ES-I3 (cell line): ENCODE data around the gene HS3ST3A1.
"Not testable (repeated sequence)": the region's sequence is repeated elsewhere in the genome, so short reads cannot be mapped to it uniquely, and the experiment has no call there.

Source experiments
- H3K36me3 ChIP-seq: 2 replicates; pipeline ENCODE4 v1.6.1; 2013; ENCODE audit warnings: mild to moderate bottlenecking, low read length, control low read depth, moderate library complexity; ENCODE audit not compliant: insufficient read depth
- H3K4me1 ChIP-seq: 2 replicates; pipeline ENCODE4 v1.6.1; 2013; ENCODE audit warnings: mild to moderate bottlenecking, control low read depth, low read length; ENCODE audit not compliant: insufficient read depth
- H3K9ac ChIP-seq: 2 replicates; pipeline ENCODE4 v1.6.1; 2013; ENCODE audit warnings: low read depth, mild to moderate bottlenecking, low read length, moderate library complexity
- H3K9me3 ChIP-seq: 2 replicates; pipeline ENCODE4 v1.6.1; 2013; ENCODE audit warnings: mild to moderate bottlenecking, low read length, moderate library complexity; ENCODE audit not compliant: control insufficient read depth, insufficient read depth

HS3ST3A1 gene

GRCh38 chr17:13575466-13575865 lies 26.3 kb downstream of the HS3ST3A1 start:
- Histone ChIP-seq H3K4me1 (peaks cover 16% of the 10 kb centered on the region; the same call in 1 of the 2 replicates), H3K9me3 (peaks cover 3% of the 10 kb centered on the region; the same call in 1 of the 2 replicates), H3K36me3 (no peaks in the 10 kb centered on the region), H3K9ac (no peak overlapping the region)

- Histone ChIP-seq H3K4me1 (peaks cover 26% of the 10 kb centered on the region), H3K36me3 (no peaks in the 10 kb centered on the region), H3K9ac (no peak overlapping the region), H3K9me3 (peaks cover under 1% of the 10 kb centered on the region; the same call in 1 of the 2 replicates)
Measured at GRCh38 chr17:13572581-13572980, 29.1 kb downstream of the HS3ST3A1 start.

GRCh38 chr17:13569398-13570123 lies 32.2 kb downstream of the HS3ST3A1 start:
- Histone ChIP-seq H3K9me3 (no peaks in the 10 kb centered on the region), H3K36me3 (no peaks in the 10 kb centered on the region), H3K9ac (no peak overlapping the region), H3K4me1 (peaks cover 10% of the 10 kb centered on the region)

- H3K4me1 ChIP-seq = peaks cover 10% of the 10 kb centered on the region
- no peaks in the 10 kb centered on the region for H3K36me3 ChIP-seq
- no peaks in the 10 kb centered on the region for H3K9me3 ChIP-seq
- no peak overlapping the region for H3K9ac ChIP-seq
Measured at GRCh38 chr17:13568582-13569397, 32.9 kb downstream of the HS3ST3A1 start.

- Histone ChIP-seq H3K36me3 (no peaks in the 10 kb centered on the region), H3K9me3 (no peaks in the 10 kb centered on the region), H3K4me1 (peaks cover under 1% of the 10 kb centered on the region; the same call in 1 of the 2 replicates), H3K9ac (no peak overlapping the region)
Measured at GRCh38 chr17:13563866-13564265, 37.9 kb downstream of the HS3ST3A1 start.

GRCh38 chr17:13562271-13562800 lies 39.4 kb downstream of the HS3ST3A1 start:
- no peaks in the 10 kb centered on the region for H3K9me3 ChIP-seq
- no peak overlapping the region for H3K9ac ChIP-seq
- H3K4me1 ChIP-seq = no peaks in the 10 kb centered on the region; the same call in 1 of the 2 replicates
- no peaks in the 10 kb centered on the region for H3K36me3 ChIP-seq

GRCh38 chr17:13561606-13562270 lies 40.0 kb downstream of the HS3ST3A1 start:
- Histone ChIP-seq H3K36me3 (no peaks in the 10 kb centered on the region), H3K9ac (no peak overlapping the region), H3K4me1 (no peaks in the 10 kb centered on the region; the same call in 1 of the 2 replicates), H3K9me3 (no peaks in the 10 kb centered on the region)

- Histone ChIP-seq H3K4me1 (no peaks in the 10 kb centered on the region; the same call in 1 of the 2 replicates), H3K9me3 (no peaks in the 10 kb centered on the region), H3K9ac (no peak overlapping the region), H3K36me3 (no peaks in the 10 kb centered on the region)
Measured at GRCh38 chr17:13560935-13561334, 40.8 kb downstream of the HS3ST3A1 start.

GRCh38 chr17:13558588-13558987 lies 43.1 kb downstream of the HS3ST3A1 start:
- Histone ChIP-seq H3K9me3 (no peaks in the 10 kb centered on the region), H3K4me1 (no peaks in the 10 kb centered on the region; the same call in 1 of the 2 replicates), H3K36me3 (no peaks in the 10 kb centered on the region), H3K9ac (no peak overlapping the region)

GRCh38 chr17:13557077-13557476 lies 44.7 kb downstream of the HS3ST3A1 start:
- peaks cover 5% of the 10 kb centered on the region; the same call in 1 of the 2 replicates for H3K4me1 ChIP-seq
- H3K9ac ChIP-seq = no peak overlapping the region
- H3K9me3 ChIP-seq = no peaks in the 10 kb centered on the region
- no peaks in the 10 kb centered on the region for H3K36me3 ChIP-seq

GRCh38 chr17:13554231-13554630 lies 47.5 kb downstream of the HS3ST3A1 start:
- Histone ChIP-seq H3K4me1 (peaks cover 5% of the 10 kb centered on the region; the same call in 1 of the 2 replicates), H3K9ac (no peak overlapping the region), H3K9me3 (no peaks in the 10 kb centered on the region), H3K36me3 (no peaks in the 10 kb centered on the region)

GRCh38 chr17:13550291-13550690 lies 51.4 kb downstream of the HS3ST3A1 start:
- H3K36me3 ChIP-seq = no peaks in the 10 kb centered on the region
- H3K9me3 ChIP-seq = no peaks in the 10 kb centered on the region
- no peak overlapping the region for H3K9ac ChIP-seq
- peaks cover 5% of the 10 kb centered on the region; the same call in 1 of the 2 replicates for H3K4me1 ChIP-seq

GRCh38 chr17:13548576-13548975 lies 53.2 kb downstream of the HS3ST3A1 start:
- H3K4me1 ChIP-seq = peaks cover 14% of the 10 kb centered on the region
- H3K36me3 ChIP-seq = not testable (repeated sequence)

GRCh38 chr17:13546851-13547250 lies 54.9 kb downstream of the HS3ST3A1 start:
- Histone ChIP-seq H3K9me3 (no peaks in the 10 kb centered on the region), H3K4me1 (peaks cover 9% of the 10 kb centered on the region; the same call in 1 of the 2 replicates), H3K9ac (no peak overlapping the region), H3K36me3 (no peaks in the 10 kb centered on the region)

More at GRCh38 chr17:13548576-13548975, 53.2 kb downstream of the HS3ST3A1 start:
- H3K9ac ChIP-seq, H3K9me3 ChIP-seq: not testable (repeated sequence)
